ENCODE measurements around the gene GRID2. TPM values are rescaled to one million over a fixed set of nuclear protein-coding genes. Genes with fewer than 3 reads are reported as not detected.

The GRID2 gene
- total and polyA plus RNA-seq, 9 of the 15 experiments (the other 6 are each of a cell fraction or from before 2014, with no cell fraction given), result 0.04 TPM; not detected in 7

GRCh38 chr4:92268642-92269041 is 35.1 kb upstream of the GRID2 start (continued):
- no peak for TF ChIP-seq E4F1 (CRISPR knock-in tag; IDR thresholded peaks at IDR 0.05; ENCODE audit: borderline replicate concordance)
- TF ChIP-seq RCOR1 (IDR thresholded peaks at IDR 0.05; ENCODE audit: borderline replicate concordance in 1 of 2, low read depth in 2 of 2, low read length in 2 of 2), result no peak
- TF ChIP-seq NFE2L1 (tag; IDR thresholded peaks at IDR 0.05; ENCODE audit: borderline replicate concordance, low read depth), result no peak
- TF ChIP-seq MED1 (CRISPR knock-in tag; IDR thresholded peaks at IDR 0.05; ENCODE audit: borderline replicate concordance), result no peak
- TF ChIP-seq NCOA6 (IDR thresholded peaks at IDR 0.05), result no peak
- TF ChIP-seq SP2 (IDR thresholded peaks at IDR 0.05; ENCODE audit: extremely low read depth, low read depth, low read length, poor library complexity, severe bottlenecking), result no peak

- Histone ChIP-seq H3K4me2 (ENCODE audit: insufficient read depth, low read length) (no peak overlapping the region), H3K27me3 (ENCODE audit: control insufficient read depth in 2 of 2, insufficient read depth in 2 of 2, low read length in 2 of 2) (no peaks in the 10 kb centered on the region), H3K36me3 (ENCODE audit: control insufficient read depth, insufficient read depth, low read length) (no peaks in the 10 kb centered on the region), H3K79me2 (ENCODE audit: control insufficient read depth, insufficient read depth, low read length) (no peaks in the 10 kb centered on the region), H3K9ac (ENCODE audit: insufficient read depth in 1 of 2, low read depth in 2 of 2, low read length in 2 of 2) (no peak overlapping the region), H3K9me3 (replicated peaks; ENCODE audit: control insufficient read depth, insufficient read depth, low read depth, low read length) (no peaks in the 10 kb centered on the region), H2AFZ (ENCODE audit: low read depth, low read length) (no peak overlapping the region), H3K4me3 (no peak overlapping the region), H4K20me1 (replicated peaks; ENCODE audit: control insufficient read depth, insufficient read depth, low read length) (no peaks in the 10 kb centered on the region), H3K4me1 (replicated peaks in 1 of 2; ENCODE audit: control insufficient read depth in 2 of 2, insufficient read depth in 2 of 2, low read length in 2 of 2) (no peaks in the 10 kb centered on the region), H3K27ac (ENCODE audit: extremely low read depth, low read depth, low read length) (no peak overlapping the region), H3K9me1 (ENCODE audit: control insufficient read depth, insufficient read depth, low read length) (no peaks in the 10 kb centered on the region)
- no TSS peak for BruUV-seq (replicated peaks)
- in situ Hi-C loops (cut with MboI), result no loop called here
- FAIRE-seq (no peak), DNase-seq (ENCODE audit: extremely low read depth in 1 of 4, low spot score in 3 of 4) (no peak), ATAC-seq (no peak)
- POLR2A ChIA-PET, result no interaction called here
- CTCF ChIA-PET (ENCODE audit: low intra/inter-chr PET ratio), result no interaction called here
- WGBS (ENCODE audit: insufficient coverage, low coverage, missing lambda C conversion rate), result 0% methylated on average over 2 of the region's 2 CpGs
- intact Hi-C loops (cut with micrococcal nuclease), result no loop called here
- no peak for TF ChIP-seq FOXJ3 (CRISPR knock-in tag; IDR thresholded peaks at IDR 0.05)
- TF ChIP-seq ZNF444 (CRISPR knock-in tag; IDR thresholded peaks at IDR 0.05), result no peak
- TF ChIP-seq ZNF764 (CRISPR knock-in tag; IDR thresholded peaks at IDR 0.05; ENCODE audit: low read depth), result no peak
- TF ChIP-seq ZNF146 (CRISPR knock-in tag; IDR thresholded peaks at IDR 0.05; ENCODE audit: unreplicated experiment), result no peak
- TF ChIP-seq ATF6 (CRISPR knock-in tag; IDR thresholded peaks at IDR 0.05), result no peak
- no peak for TF ChIP-seq PHF20 (IDR thresholded peaks at IDR 0.05; ENCODE audit: partially characterized antibody)
- no peak for TF ChIP-seq PTTG1 (tag; IDR thresholded peaks at IDR 0.05; ENCODE audit: low read depth)
- no peak for TF ChIP-seq SPI1 (IDR thresholded peaks at IDR 0.05; ENCODE audit: borderline replicate concordance, low read depth, low read length)
- TF ChIP-seq HES1 (IDR thresholded peaks at IDR 0.05; ENCODE audit: low read depth), result no peak
- TF ChIP-seq SRF (CRISPR knock-in tag; IDR thresholded peaks at IDR 0.05), result no peak
- no peak for TF ChIP-seq HDAC8 (tag; IDR thresholded peaks at IDR 0.05)
Observed at GRCh38 chr4:92270908-92271307, 32.9 kb upstream of the GRID2 start.
